Neural crest cell (in vitro differentiated cells): ENCODE results near the gene ZNF609. TPM values are rescaled to one million over a fixed set of nuclear protein-coding genes. Genes with fewer than 3 reads are reported as not detected.
A peak's percentile ranks its signal among the peaks of the same experiment; 100 is the strongest.

Source experiments
- DNase-seq: peaks from one replicate; pipeline ENCODE4 v3.0.0; 2021; ENCODE audit warnings: low read depth, mixed read lengths, low spot score
- H3K27ac Mint-ChIP-seq: one replicate; pipeline ENCODE4 v1.8.0; 2021; ENCODE audit warnings: mild to moderate bottlenecking, mixed read lengths; ENCODE audit not compliant: unreplicated experiment
- H3K27me3 Mint-ChIP-seq: 2 replicates; pipeline ENCODE4 v1.8.0; 2021; ENCODE audit warnings: low read depth, mild to moderate bottlenecking, mixed read lengths
- H3K36me3 Mint-ChIP-seq: 2 replicates; pipeline ENCODE4 v1.8.0; 2021; ENCODE audit warnings: low read depth, mild to moderate bottlenecking, mixed read lengths
- H3K4me1 Mint-ChIP-seq: 2 replicates; pipeline ENCODE4 v1.8.0; 2021; ENCODE audit warnings: mixed read lengths
- H3K4me3 Mint-ChIP-seq: one replicate; pipeline ENCODE4 v1.8.0; 2021; ENCODE audit warnings: mild to moderate bottlenecking, mixed read lengths
- H3K9me3 Mint-ChIP-seq: 2 replicates; pipeline ENCODE4 v1.8.0; 2021; ENCODE audit warnings: mixed read lengths
- CTCF ChIP-seq: fragments of 200-600 bp; sonication (generic); conservative IDR thresholded peaks from 2 replicates; pipeline ENCODE4 v1.5.0; 2021; ENCODE audit warnings: antibody characterized with exemption, mild to moderate bottlenecking
- total RNA-seq: library from RNA; stranded (reverse); gene quantifications from 2 replicates; pipeline ENCODE4 v1.2.1, GENCODE V29; 2021

ZNF609 gene
- total RNA-seq, 1 donor from 2014 or later: 43.0 TPM

- TF ChIP-seq CTCF: no peak
Observed at GRCh38 chr15:64645995-64646394, 185.6 kb downstream of the ZNF609 start.

GRCh38 chr15:64647367-64647766 is 187.0 kb downstream of the ZNF609 start:
- DNase-seq: no peak
- Mint-ChIP-seq H3K4me1 (no peaks in the 10 kb centered on the region), H3K4me3 (no peak overlapping the region), H3K9me3 (no peaks in the 10 kb centered on the region), H3K27ac (no peak overlapping the region), H3K27me3 (no peaks in the 10 kb centered on the region), H3K36me3 (peaks cover 7% of the 10 kb centered on the region)
- TF ChIP-seq CTCF: no peak

More at GRCh38 chr15:64645995-64646394, 185.6 kb downstream of the ZNF609 start:
- no peak overlapping the region for H3K27ac Mint-ChIP-seq
- H3K27me3 Mint-ChIP-seq: no peaks in the 10 kb centered on the region
- peaks cover 7% of the 10 kb centered on the region for H3K36me3 Mint-ChIP-seq
- no peaks in the 10 kb centered on the region for H3K9me3 Mint-ChIP-seq
- H3K4me1 Mint-ChIP-seq: no peaks in the 10 kb centered on the region
- H3K4me3 Mint-ChIP-seq: no peak overlapping the region
- no peak for DNase-seq

- Mint-ChIP-seq H3K27ac (no peak overlapping the region), H3K4me1 (no peaks in the 10 kb centered on the region), H3K36me3 (peaks cover 5% of the 10 kb centered on the region), H3K4me3 (no peak overlapping the region), H3K27me3 (no peaks in the 10 kb centered on the region), H3K9me3 (no peaks in the 10 kb centered on the region)
- DNase-seq: no peak
- TF ChIP-seq CTCF: no peak
Observed at GRCh38 chr15:64650552-64650951, 190.2 kb downstream of the ZNF609 start.

GRCh38 chr15:64651601-64652191 is 191.3 kb downstream of the ZNF609 start:
- Mint-ChIP-seq H3K4me3 (no peak overlapping the region), H3K27me3 (no peaks in the 10 kb centered on the region)

GRCh38 chr15:64653757-64654156 is 193.4 kb downstream of the ZNF609 start:
- H3K27me3 Mint-ChIP-seq: no peaks in the 10 kb centered on the region
- no peak overlapping the region for H3K27ac Mint-ChIP-seq
- H3K4me1 Mint-ChIP-seq: peaks cover 3% of the 10 kb centered on the region
- no peak for DNase-seq
- peaks cover 4% of the 10 kb centered on the region for H3K36me3 Mint-ChIP-seq
- peak; percentile 62 for TF ChIP-seq CTCF
- no peaks in the 10 kb centered on the region for H3K9me3 Mint-ChIP-seq
- H3K4me3 Mint-ChIP-seq: no peak overlapping the region

More at GRCh38 chr15:64651601-64652191, 191.3 kb downstream of the ZNF609 start:
- H3K36me3 Mint-ChIP-seq: peaks cover 2% of the 10 kb centered on the region
- H3K9me3 Mint-ChIP-seq: no peaks in the 10 kb centered on the region
- H3K4me1 Mint-ChIP-seq: no peaks in the 10 kb centered on the region
- TF ChIP-seq CTCF: no peak
- DNase-seq: no peak
- peak overlapping the region; percentile 27 for H3K27ac Mint-ChIP-seq
